ENCODE data around the gene POPDC2. TPM values are rescaled to one million over a fixed set of nuclear protein-coding genes. Genes with fewer than 3 reads are reported as not detected.

POPDC2 gene, protein sequence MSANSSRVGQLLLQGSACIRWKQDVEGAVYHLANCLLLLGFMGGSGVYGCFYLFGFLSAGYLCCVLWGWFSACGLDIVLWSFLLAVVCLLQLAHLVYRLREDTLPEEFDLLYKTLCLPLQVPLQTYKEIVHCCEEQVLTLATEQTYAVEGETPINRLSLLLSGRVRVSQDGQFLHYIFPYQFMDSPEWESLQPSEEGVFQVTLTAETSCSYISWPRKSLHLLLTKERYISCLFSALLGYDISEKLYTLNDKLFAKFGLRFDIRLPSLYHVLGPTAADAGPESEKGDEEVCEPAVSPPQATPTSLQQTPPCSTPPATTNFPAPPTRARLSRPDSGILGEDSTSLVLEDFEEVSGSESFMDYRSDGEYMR
- 0.35 TPM in 1 of 2 replicates, not detected in the other for total RNA-seq

DNA sequence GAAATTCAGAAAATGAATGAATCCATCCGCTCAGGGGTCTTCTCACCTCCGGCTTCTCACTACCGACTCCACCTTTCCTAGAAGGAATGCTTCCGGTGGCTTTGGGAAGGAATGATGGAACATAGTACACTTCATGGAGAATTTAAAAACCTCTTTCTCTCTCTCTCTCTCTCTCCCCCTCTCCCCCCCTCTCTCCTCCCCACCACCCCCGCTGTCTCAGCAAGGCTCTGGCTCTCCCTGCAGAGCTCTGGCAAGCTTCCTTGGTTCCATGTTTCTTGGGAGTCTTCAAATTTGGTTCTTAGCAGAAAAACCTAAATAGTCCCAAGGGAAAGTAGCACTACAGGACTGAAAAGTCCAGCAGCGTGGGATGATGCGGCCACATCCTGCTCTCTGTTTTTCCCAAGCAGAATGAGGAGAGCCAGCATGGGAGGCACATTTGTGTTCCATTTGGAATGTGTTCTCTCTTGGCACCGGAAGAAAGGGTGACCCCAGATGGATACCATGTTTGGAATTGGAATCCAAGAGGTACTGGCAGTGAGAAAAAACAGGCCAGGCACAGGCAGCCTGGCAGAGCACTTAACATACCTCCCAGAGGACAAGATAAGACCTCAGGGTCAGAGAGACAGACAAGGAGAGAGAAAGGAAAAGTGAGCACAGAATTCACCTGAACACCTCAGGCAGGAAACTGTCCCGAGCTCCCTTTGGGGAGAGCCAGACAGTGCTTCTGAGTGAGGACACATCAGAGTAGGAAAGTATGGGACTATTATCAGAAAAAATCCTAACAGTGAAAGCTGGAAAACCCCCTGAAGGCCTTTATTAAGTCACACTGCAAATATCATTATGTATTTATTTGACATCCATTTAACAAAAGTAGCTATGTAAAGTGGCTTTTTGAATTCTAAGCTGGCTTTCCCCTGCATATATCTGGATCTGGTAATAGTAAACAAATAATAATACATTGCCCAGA is at the start of gene POPDC2:
Gene POPDC2 (minus strand): TSS at position 116 of the 967 bp plus-strand sequence. CDS start 166 bp downstream, outside the sequence.

DNA sequence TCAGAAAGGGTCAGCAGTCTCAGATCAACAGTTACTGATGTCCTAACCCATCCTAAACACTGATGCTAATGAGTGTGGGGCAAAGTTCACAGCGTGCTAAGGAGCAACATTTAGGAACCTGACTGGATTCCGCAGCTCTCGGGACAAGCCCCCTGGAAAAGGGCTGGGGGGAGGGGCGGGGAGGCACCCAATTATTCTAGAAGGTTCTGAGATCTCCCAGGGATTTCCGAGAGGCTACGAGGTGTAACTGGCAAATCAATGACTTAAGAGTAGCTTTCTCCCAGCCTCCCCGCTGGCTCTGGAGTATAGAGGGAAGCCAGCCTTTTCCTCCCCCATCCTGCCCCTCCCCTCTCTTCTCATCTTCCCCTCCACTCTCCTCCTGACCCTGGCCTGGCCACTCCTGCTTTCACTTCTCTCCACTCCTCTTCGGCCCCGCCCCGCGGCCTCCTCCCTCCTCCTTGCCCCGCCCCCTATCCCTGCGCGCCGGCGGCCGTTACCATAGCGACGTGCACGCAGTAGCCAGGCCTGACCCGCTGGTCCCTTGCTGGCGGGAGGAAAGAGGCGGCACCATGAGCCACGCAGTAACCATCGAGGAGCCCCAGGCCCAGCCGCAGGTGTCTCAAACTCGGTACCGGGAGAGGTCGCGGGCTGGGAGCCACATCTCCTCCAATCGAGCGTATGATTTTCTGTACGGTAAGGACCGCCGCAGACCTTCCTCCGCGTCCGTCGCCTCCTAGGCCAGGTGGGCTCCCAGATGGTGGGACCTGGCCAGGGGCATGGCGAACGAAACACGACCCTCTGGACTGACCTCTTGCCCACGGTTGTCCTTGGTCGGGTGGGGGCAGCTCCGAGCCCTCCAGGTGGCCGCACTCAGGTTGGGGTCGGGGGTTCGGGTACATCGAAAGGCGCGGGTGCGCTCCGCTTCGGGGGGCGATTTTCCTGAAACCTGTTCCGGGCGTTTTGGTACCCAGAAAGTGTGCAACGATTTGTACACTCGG is 42.4 kb upstream of the POPDC2 start, which contains the start of gene CFAP91:
Gene CFAP91 (plus strand): TSS at position 493 of the 998 bp plus-strand sequence. CDS start 77 bp downstream, at position 570.

DNA sequence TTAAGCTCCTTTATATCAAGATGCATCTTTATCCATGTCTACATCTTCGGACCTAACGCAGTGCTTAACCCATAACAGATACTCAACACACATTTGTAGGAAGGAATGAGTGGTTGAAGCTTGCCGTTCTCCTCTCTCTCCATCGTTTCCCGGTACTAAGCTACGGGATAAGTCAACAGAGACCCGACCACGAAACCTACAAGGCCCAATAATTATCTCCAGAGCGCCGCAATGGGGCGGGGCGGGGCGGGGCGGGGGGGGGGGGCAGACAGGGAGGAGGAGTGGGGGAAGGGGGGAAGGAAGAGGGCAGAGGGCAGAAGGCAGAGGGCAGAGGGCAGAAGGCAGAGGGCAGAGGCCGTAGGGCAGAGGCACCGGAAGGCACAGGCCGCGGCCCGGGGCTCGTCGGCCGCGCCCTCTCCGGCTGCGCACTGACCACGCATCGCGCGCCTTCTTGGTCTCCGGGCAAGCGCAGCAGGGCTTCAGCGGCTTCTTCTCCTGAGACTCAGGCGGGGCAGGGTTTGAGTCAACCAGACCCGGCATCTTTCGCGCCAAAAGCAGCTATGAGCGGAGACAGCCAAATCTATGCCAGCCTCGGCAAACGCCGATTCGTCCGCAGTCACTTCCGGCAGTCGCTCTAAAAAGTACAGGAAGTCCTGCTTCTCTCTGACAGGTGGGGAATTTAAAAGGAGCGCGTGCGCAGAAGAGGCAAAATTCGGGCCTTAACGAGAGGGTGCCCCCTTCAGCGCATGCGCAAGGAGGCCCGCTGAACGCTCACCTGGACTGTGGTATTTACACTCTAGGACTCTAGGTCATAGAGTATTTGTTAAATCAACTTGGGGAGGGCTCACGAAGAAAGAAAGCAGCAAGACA is 16.6 kb upstream of the POPDC2 start, which contains the start of gene COX17:
Gene COX17 (minus strand): TSS at position 636 of the 870 bp plus-strand sequence. CDS start 96 bp downstream, at position 540.

DNA sequence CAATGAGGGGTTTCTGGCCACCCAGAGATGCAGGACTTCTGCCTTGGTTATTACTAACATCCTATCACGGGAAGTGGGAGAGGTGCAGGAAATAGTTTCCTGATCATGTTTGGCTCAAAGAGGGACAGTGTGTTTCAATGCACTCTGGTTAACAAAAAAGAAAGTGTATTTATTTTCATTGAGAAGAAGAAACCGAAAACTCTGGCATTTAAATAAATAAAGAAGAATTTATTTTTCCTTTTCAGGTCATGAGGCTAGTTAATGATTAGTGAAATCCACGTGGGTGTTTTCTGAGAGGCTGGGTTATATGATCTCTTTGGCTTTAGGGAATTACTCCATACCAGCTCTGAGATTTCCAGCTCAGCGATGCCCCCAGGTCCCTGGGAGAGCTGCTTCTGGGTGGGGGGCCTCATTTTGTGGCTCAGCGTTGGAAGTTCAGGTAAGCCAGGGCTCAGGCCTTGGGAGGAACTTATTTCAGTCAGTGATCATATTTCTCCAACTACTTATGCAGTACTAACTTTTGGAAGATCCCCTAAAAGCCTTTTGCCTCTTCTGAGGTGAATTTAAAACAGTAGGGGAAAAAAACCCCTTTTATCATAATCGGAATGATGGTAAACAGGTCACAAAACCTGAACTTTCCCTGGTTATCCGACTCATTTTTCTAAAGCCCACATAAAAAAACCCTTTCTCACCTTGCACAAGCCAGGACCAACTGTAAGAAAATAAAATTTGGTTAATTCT is 62.7 kb downstream of the POPDC2 start, which contains the start of gene PLA1A:
Gene PLA1A (plus strand): TSS at position 338 of the 741 bp plus-strand sequence. CDS start 29 bp downstream, at position 367.

Other genes with a start within 250 kb of the POPDC2 start
- 45.0 and 62.2 TPM in 2 replicates for gene TMEM39A, start 197.0 kb downstream of the POPDC2 start, total RNA-seq
- 18.8 and 20.2 TPM in 2 replicates for gene POGLUT1, start 191.6 kb downstream of the POPDC2 start, total RNA-seq
- gene TIMMDC1, start 162.0 kb downstream of the POPDC2 start, total RNA-seq, result 53.2 and 61.7 TPM in 2 replicates
- gene CD80, start 101.0 kb downstream of the POPDC2 start, total RNA-seq, result not detected in 2 replicates
- 6.1 and 6.9 TPM in 2 replicates for gene ADPRH, start 81.1 kb downstream of the POPDC2 start, total RNA-seq
- 0.18 TPM in 1 of 2 replicates, not detected in the other for gene PLA1A, start 62.7 kb downstream of the POPDC2 start, total RNA-seq
- gene COX17, start 16.8 kb upstream of the POPDC2 start, total RNA-seq, result 17.7 and 19.3 TPM in 2 replicates
- under 0.01 TPM in 1 of 2 replicates, not detected in the other for gene CFAP91, start 42.4 kb upstream of the POPDC2 start, total RNA-seq
- gene NR1I2, start 121.5 kb upstream of the POPDC2 start, total RNA-seq, result not detected in 2 replicates